Panc1 (cell line): ENCODE results near the gene IL11.

Experiments used
- POLR2AphosphoS5 ChIP-seq: IDR thresholded peaks from 2 replicates; pipeline ENCODE4 v1.6.1; 2012; ENCODE audit warnings: mild to moderate bottlenecking, low read depth, low read length, moderate library complexity
- SIN3A ChIP-seq: IDR thresholded peaks from 2 replicates; pipeline ENCODE4 v1.6.1; 2012; ENCODE audit warnings: low read depth, mild to moderate bottlenecking, low read length, moderate library complexity, borderline replicate concordance; ENCODE audit not compliant: insufficient read depth
- TF ChIP-seq, protein P1 (sequence below): fragments of 450-650 bp; IDR thresholded peaks from 2 replicates; pipeline ENCODE4 v1.5.1; 2017; ENCODE audit warnings: mild to moderate bottlenecking

DNA sequence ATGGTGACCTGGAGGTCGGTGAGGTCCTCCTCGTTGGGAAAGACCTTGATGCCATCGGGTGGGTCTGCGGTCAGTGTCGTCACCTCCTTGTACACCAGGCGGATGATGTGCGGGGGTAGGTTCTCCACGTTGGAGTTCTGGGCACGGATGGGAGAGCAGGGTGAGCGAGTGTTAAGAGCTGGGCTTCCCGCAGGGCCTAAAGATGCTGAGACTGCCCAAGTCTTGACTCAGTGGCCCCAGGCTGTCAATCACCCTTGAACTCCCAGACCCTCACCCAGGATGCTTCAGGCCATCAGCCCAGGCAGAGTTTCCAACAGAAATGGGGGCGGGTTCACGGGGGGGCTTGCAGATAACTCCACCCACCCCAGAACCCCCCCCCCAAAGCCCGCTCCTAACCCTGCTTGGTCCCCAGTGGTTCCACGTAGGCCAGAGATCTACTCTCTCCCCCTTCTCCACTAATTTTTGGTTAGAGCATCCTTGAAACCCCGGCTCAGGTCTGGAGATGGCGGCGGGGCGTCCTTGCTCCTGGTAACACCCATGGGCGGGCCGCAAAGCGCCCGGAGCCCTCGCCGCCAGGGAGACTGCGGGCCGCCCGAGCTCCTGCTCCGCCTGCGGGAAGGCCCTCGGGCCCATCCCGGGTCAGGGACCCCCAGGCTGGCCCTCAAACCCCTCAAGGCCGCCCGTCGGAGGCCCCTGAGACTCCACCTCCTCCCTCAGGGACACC is 36.7 kb upstream of the IL11 start:
- TF ChIP-seq, protein P1, sequence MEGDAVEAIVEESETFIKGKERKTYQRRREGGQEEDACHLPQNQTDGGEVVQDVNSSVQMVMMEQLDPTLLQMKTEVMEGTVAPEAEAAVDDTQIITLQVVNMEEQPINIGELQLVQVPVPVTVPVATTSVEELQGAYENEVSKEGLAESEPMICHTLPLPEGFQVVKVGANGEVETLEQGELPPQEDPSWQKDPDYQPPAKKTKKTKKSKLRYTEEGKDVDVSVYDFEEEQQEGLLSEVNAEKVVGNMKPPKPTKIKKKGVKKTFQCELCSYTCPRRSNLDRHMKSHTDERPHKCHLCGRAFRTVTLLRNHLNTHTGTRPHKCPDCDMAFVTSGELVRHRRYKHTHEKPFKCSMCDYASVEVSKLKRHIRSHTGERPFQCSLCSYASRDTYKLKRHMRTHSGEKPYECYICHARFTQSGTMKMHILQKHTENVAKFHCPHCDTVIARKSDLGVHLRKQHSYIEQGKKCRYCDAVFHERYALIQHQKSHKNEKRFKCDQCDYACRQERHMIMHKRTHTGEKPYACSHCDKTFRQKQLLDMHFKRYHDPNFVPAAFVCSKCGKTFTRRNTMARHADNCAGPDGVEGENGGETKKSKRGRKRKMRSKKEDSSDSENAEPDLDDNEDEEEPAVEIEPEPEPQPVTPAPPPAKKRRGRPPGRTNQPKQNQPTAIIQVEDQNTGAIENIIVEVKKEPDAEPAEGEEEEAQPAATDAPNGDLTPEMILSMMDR, result no peak
- no peak for TF ChIP-seq POLR2AphosphoS5
- TF ChIP-seq SIN3A, result no peak
